GM19099 (cell line): ENCODE results near the gene GLIS1.

Source experiments
- POLR2A ChIP-seq: IDR thresholded peaks from 3 replicates; pipeline ENCODE4 v1.6.1; 2011; ENCODE audit warnings: low read depth; ENCODE audit not compliant: insufficient read length; ENCODE audit errors: extremely low read depth

The GLIS1 gene

DNA sequence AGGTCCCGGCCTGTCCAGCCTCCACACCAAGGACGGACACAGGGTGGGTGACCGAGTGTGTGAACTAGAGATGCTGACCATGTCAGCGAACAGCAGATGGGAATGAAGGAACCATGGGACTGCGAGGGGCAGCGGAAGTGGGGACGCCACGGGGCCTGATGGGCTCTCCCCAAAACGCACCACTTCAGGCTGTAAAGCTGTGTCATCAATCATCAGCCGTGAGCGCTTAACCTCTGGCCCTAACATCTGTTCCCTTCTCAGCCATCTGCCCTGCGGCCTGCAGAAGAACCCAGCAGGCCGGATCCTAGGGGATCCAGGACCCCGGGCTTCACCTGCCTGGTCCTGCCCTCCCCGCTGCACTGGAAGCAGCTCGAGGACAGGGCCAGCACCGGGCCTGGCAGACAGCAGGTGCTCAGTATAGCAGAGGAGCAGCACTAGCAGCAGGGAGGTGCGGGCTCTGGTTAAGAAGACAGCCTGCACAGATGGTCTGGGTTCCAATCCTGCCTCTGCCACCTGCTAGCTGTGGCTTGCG is 221.1 kb downstream of the GLIS1 start:
- TF ChIP-seq POLR2A, result no peak

DNA sequence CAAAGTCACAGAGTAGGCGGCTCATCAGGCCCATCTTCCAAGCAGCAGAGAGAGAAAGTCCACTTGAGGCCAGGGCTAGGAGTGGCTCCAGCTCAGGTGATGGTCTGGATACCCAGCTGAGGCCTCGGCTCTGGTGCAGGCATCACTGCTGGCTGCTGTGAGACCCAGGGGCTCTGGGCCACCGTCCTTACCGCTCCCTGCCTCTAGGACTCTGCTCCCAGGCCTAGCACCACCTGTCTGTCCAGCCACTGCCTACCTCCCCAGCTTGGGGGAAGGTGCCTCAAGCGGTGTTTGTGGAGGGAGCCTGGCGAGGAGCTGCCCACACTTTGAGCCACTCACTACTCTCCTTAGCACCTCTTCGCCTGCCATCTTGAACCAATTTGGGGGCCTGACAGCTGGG is 221.9 kb downstream of the GLIS1 start:
- no peak for TF ChIP-seq POLR2A

DNA sequence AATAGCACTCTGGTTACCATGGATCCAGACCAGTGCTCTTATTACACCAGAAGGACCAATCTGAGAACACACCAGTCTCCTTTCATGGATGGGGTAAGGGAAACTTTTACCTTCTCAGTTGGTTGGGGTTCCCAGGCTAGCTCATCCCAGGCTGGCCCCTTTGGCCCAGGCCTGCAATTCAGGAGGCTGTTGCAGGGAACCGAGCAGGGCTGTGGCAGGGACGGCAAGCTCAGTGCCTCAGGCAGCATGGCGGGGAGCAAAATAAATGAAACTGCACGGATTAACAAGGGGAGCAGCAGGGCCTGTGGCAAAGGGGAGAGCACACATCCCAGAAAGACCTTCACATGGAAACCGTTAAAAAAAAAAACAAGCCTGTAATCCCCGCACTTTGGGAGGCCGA is 222.8 kb downstream of the GLIS1 start:
- no peak for TF ChIP-seq POLR2A

DNA sequence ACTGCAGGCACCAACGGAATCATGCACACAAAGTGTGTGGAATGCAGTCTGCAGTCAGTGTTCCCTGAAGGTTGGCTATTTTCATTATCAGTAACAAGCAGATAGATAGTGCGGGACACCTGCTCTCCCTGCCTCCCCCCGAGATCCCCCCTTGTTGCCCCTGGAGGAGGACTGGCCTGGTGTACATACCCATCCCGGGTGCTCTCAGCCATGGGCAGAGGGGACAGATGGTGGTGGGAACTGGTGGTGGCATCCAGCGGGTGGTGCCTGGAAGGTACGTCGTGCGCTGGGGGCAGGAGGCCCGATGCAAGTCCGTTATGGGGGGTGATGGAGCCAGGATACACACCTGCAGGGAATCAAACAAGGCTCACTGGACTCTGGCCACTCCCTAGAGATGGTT is 224.5 kb downstream of the GLIS1 start:
- TF ChIP-seq POLR2A, result no peak

DNA sequence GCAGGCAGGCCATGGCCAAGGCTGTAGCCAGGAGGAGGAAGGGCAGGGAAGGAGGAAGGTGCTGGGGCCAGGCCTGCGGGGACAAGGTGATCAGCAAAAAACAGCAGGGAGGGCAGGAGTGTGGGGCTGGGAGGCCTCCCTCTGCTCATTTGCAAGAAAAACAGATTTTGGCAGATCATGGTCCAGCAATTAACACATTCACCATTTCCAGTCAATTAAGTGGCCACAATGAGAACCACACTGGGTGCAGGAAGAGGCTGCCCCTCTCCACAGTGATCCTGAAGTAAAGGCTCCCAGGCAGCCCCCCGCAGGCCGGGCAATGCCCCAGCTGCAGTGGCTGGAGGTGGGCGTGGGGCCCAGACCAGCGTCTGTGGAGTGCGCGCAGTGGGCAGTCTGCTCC is 225.1 kb downstream of the GLIS1 start:
- TF ChIP-seq POLR2A, result no peak

DNA sequence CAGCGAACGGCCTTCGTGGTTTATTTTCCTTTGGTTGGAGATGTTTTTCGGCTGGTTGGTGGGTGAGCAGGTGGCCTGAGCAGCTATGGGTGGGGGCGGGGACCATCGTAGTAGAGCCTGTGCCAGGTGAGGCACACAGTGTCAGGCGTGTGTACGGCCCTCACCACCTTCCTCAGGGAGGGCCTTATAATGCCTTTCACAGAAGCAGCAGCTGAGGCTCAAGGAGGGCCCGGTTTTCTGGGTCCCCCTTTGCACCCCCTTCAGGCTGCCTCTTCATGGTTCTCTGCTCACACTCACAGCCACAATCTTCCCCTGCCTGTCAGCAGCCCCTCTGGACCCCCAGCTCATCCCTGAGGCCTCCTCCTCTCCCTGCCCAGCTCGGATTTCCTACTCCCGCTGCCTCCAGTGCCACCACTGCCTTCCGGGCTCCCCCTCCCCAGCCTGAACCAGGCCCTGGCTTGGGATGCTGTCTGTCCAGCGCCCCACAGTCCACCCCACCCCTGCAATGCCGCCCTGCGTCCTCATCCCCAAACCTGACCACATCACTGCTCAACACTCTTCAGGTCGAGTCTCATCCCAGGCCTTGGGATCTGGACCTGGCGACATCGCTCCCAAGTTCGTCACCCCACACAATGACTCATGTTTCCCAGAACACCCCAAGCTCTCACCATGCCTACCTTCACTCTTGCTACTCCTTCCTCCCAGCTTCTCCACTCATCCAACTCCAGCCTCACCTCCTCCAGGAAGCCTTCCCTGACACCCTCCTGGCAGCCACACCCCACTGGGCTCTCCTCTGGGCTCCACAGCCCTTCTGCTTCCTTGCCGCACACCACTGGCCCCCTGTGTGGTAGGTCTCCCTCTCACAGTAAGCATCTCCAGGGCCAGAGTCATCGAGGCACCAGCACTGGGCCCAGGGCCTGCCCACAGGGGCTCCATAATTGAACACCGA is 225.9 kb downstream of the GLIS1 start:
- no peak for TF ChIP-seq POLR2A

DNA sequence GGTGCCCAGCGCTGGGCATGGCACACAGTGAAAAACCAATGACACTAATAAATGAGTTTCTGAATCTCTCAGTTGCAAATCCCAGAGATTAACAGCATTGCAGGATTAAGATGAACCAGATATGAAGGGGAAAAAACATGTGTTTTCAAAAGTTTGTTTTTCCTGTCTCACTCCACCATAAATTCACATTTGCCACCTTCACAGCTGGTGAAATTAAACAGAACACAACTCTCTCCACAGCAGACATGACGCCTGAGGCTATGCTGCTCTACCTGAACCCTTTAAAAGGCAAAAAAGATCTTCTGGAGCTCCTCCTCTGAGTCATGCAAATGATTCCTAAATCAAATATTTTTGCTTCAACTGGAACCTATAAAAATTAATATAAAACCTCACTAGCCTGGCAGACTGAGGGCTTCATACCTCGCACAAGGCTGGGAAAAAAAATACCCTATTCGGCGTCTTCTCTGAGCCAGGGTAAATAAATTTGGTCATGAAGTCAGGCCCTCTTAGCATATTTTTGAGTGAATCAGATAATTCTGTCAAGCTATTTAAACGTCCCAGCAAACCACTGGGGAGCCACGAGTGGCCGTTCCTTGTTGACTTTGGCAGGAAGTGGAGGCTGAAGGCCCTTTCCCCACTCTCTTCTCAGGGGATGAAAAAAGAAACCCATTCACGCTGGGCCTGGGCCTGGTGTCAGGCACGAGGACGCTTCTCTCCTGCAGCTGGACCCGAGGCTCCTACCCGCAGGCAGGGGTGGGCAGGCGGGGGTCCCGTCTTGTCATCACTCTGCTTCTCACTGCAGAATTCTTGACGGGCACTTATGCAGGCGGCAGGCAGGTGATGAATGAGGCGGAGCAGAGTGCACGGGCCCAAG is 226.8 kb downstream of the GLIS1 start:
- no peak for TF ChIP-seq POLR2A

DNA sequence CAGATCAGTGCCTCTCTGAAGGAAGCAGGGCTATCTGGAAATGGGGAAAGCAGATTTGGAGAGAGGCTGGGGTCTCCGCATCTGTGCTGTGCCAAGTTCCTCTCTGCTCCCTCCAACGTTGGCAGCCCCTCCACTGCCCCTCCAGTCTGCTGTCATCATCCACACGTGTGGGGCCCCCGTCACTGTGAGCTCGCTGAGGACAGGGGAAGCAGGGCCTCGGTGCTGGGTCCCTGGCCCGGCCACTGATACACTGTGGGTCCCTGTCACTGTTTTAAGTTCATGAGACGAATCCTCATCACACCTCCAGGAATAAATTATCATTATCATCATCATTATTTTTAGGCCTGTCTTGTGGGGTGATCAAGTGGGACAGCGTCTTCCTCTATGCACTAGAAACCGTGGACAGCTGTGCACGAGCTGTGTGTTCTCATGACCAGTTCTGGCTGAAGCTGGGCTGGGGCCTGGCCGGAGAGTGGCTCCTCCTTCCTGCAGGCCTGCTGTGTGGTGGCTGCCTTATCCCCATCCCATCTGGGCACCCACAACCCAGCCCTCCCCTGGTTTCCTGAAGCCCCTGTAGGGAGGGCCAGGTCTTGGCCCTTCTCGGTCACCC is 227.5 kb downstream of the GLIS1 start:
- TF ChIP-seq POLR2A, result no peak

DNA sequence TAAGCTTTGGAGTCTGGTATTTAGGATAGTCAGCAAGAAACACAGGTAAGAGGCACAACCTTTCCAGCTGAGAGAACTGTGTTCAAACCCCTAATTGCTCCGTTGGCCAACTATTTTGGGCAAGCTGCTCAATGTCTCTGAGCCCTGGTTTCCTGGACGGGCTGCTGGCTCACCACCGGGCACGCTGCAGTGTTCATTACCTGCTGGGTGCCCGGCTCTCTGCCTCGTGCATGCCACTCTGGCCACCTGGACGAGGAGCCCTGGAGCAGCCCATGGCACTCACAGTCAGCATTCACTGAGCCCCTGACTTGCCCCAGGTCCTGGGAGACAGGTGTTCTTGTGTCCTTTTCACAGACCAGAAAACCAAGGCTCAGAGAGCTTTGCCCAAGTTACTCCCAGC is 228.7 kb downstream of the GLIS1 start:
- TF ChIP-seq POLR2A, result no peak

DNA sequence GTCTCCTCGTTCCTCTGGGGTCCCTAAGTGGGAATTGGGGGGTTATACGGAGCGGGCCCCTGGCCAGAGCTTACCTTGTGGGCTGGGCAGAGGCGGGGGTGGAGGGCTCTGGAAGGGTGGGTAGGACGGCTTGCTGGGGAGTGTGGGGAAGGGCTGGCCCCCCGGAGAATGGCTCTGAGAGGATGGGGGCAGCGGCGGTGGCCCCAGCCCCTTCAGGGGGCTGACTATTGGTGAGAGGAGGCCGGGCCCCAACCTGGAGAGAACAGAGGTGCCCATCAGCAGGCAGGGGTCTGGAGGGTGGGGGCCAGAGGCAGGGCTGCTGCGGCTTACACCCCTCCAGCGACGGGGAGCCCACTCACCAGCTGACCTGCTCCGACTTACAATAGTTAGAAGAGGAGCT is 229.2 kb downstream of the GLIS1 start:
- no peak for TF ChIP-seq POLR2A

DNA sequence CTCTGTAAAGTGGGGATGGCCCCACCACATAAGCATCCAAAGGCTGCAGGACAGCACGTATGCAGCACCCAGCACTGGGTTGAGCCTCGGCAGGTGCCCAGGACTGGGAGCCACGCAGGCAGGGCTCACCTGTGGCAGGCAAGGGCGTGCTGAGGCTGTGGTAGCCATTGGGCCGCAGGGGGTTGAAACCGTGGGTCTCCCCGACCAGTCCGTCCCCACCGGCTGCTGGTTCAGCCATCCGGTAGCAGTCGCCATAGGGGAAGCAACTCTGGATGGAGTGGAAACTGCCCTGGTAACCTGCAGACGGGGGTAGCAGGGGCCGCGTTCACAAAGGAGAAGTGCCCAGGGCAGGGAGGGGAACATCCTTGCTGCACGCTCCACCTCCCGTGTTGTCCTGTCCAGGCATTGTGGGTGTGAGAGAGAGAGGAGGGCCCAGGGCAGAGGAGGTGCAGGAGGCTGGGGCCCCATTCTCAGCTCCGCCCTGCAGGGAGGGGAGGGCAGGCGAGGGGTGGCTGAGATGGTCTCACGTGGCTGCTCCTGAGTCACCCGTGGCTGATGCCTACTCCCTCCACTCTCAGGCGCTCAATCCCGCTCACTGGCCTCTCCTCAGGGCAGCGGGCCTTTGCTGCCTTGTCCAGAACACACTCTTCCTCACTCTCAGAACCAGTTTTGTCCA is 229.8 kb downstream of the GLIS1 start:
- no peak for TF ChIP-seq POLR2A

DNA sequence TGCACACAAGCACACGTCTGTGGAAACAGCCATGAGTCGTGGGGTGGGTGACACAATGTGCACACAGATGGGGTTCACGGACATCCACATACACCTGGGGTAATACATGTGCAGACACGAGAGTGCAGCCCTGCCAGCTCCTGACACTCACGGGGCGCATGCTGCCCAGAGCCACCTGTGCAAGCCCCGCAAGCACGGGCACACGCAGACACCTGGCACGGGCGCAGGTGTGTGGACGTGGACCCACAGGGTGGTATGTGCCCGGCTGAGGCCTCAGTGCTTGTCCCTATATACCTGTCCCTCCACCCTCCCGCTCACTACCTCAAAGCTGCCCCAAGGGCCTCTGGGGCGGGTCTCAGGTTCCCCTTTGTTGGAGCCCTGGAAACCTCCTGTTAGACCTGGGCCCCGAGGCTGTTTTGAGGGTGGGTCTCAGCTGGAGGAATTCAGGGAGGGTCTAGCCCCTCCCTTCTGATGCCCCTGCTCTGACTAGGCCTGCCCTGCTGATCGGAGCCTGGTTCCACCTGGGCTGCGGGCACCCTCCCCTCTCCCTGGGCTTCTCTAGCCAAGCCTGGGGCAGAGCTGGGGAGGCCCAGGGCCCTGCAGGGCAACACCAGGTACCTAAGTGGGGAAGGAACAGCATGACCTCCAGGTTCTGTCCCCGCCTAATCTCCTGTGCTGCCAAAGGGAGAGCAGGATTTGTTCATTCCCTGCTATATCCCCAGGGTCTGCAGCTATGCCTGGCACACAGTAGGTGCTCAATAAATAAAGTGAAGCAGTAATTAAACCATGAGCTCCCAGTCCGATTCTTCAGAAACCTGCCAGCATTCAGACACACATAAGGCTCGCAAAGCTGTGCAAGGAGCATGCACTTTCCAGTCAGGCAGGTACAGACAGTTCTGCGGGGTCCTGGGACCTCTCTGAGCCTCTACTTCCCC is 230.6 kb downstream of the GLIS1 start:
- no peak for TF ChIP-seq POLR2A

DNA sequence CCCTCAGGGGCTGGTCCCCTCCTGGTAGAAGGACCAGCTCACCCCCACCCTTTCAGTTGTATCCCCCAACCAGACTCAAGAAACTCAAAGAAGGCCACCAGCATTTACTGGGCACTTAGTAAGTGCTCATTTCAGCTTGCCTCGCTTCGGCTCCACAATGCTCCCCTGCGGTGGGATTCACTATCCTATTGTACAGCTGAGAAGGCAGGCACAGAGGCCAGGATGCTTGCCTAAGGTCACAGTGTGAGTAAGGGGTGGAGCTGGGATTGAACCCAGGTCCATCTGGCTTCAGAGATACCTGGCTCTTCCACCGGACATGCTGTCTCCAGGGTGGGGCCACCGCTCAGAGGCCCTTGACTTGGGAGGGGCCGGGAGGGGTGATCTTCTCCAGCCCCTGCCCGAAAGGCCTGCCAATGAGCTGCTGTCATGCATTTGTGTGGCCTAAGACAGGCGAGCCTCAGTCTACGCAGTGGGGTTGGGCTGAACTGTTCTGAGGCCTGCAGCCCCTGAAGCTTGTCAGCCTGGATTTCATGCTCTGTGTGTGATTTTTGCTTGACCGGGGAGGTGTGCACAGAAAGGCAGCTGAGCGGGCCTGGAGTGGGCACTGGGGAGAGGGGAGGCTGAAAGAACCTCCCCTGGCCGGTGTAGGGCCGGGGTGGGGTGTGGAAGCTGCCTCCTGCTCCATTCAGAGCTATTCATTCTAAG is 231.7 kb downstream of the GLIS1 start:
- TF ChIP-seq POLR2A, result no peak
